ENCODE results near the gene ARGFX. TPM values are rescaled to one million over a fixed set of nuclear protein-coding genes. Genes with fewer than 3 reads are reported as not detected.
"Not testable (repeated sequence)": the region's sequence is repeated elsewhere in the genome, so short reads cannot be mapped to it uniquely, and the experiment has no call there.

Gene ARGFX
- total RNA-seq, 1 donor from 2014 or later, result 16.1 TPM

GRCh38 chr3:121599900-121600299 is 32.2 kb downstream of the ARGFX start:
- not testable (repeated sequence) for DNase-seq (ENCODE audit: low spot score)

GRCh38 chr3:121601212-121601812 is 33.6 kb downstream of the ARGFX start:
- DNase-seq (ENCODE audit: low spot score), result no peak

- no peak for DNase-seq (ENCODE audit: low spot score)
Measured at GRCh38 chr3:121604759-121605158, 37.0 kb downstream of the ARGFX start.

- no peak for DNase-seq (ENCODE audit: low spot score)
Measured at GRCh38 chr3:121606106-121606505, 38.4 kb downstream of the ARGFX start.

Other genes starting within 250 kb of the ARGFX start
- gene POLQ, start 22.0 kb upstream of the ARGFX start, total RNA-seq (ENCODE audit: insufficient read depth, low replicate concordance), result 2.4 TPM
- gene FBXO40, start 25.4 kb downstream of the ARGFX start, total RNA-seq (ENCODE audit: insufficient read depth, low replicate concordance), result 2.2 TPM
- 31.3 TPM for gene HCLS1, start 93.0 kb downstream of the ARGFX start, total RNA-seq (ENCODE audit: insufficient read depth, low replicate concordance)
- 57.8 TPM for gene GOLGB1, start 181.8 kb downstream of the ARGFX start, total RNA-seq (ENCODE audit: insufficient read depth, low replicate concordance)

All from umbilical cord (tissue), 2 donors.